Stimulated activated CD8-positive, alpha-beta memory T cell treated with anti-CD3 and anti-CD28 coated beads, Interleukin-7, amount 100 ng/mL, for 1 hour (primary cell): ENCODE data around the gene CACNA1A.

Experiments used
- DNase-seq, 2 donors: peaks; one replicate each; pipeline ENCODE4 v3.0.0-alpha.2; 2020; ENCODE audit warnings: low read depth in 2 of 2

Gene CACNA1A

GRCh38 chr19:13309864-13310263, 196.4 kb downstream of the CACNA1A start:
- DNase-seq, result no peak

GRCh38 chr19:13303381-13304129, 202.7 kb downstream of the CACNA1A start:
- DNase-seq, result no peak

GRCh38 chr19:13302526-13303270, 203.6 kb downstream of the CACNA1A start:
- DNase-seq, result no peak

GRCh38 chr19:13301627-13302334, 204.5 kb downstream of the CACNA1A start:
- no peak for DNase-seq

GRCh38 chr19:13300421-13301030, 205.8 kb downstream of the CACNA1A start:
- no peak for DNase-seq

- no peak for DNase-seq
Observed at GRCh38 chr19:13299838-13300237, 206.4 kb downstream of the CACNA1A start.

GRCh38 chr19:13298565-13299481, 207.5 kb downstream of the CACNA1A start:
- no peak for DNase-seq

- DNase-seq, result no peak
Observed at GRCh38 chr19:13297023-13297422, 209.3 kb downstream of the CACNA1A start.

GRCh38 chr19:13294812-13295567, 211.3 kb downstream of the CACNA1A start:
- no peak for DNase-seq

GRCh38 chr19:13291913-13292312, 214.4 kb downstream of the CACNA1A start:
- no peak for DNase-seq

GRCh38 chr19:13290741-13291140, 215.5 kb downstream of the CACNA1A start:
- no peak for DNase-seq

- DNase-seq, result no peak
Observed at GRCh38 chr19:13289295-13289694, 217.0 kb downstream of the CACNA1A start.

GRCh38 chr19:13286195-13286985, 219.9 kb downstream of the CACNA1A start:
- DNase-seq, result no peak

GRCh38 chr19:13284929-13285928, 221.1 kb downstream of the CACNA1A start:
- no peak for DNase-seq

- DNase-seq, result no peak
Observed at GRCh38 chr19:13283871-13284270, 222.4 kb downstream of the CACNA1A start.

- DNase-seq, result no peak
Observed at GRCh38 chr19:13282486-13283065, 223.7 kb downstream of the CACNA1A start.

- no peak for DNase-seq
Observed at GRCh38 chr19:13281567-13282291, 224.6 kb downstream of the CACNA1A start.
